ENCODE measurements around the gene ARL8B. TPM values are rescaled to one million over a fixed set of nuclear protein-coding genes. Genes with fewer than 3 reads are reported as not detected.

The ARL8B gene
- total RNA-seq, 1 experiment from 2014 or later, result 51.8 TPM

- CTCF ChIA-PET, result no interaction called here
- Histone ChIP-seq H3K4me3 (ENCODE audit: low read depth in 2 of 2, low read length in 2 of 2) (no peak overlapping the region), H3K27ac (ENCODE audit: low read length) (no peak overlapping the region), H3K4me1 (ENCODE audit: control insufficient read depth, insufficient read depth, low read length) (no peaks in the 10 kb centered on the region), H3K27me3 (ENCODE audit: control insufficient read depth, insufficient read depth, low read length) (no peaks in the 10 kb centered on the region), H3K36me3 (ENCODE audit: control insufficient read depth, insufficient read depth, low read length) (no peaks in the 10 kb centered on the region; the same call in 1 of the 2 replicates), H3K9me3 (ENCODE audit: control insufficient read depth, insufficient read depth, low read depth, low read length) (no peaks in the 10 kb centered on the region)
- TF ChIP-seq CTCF (IDR thresholded peaks at IDR 0.05), result no peak
- no peak for TF ChIP-seq TCF7L2 (IDR thresholded peaks at IDR 0.05; ENCODE audit: low read depth, low read length)
- no peak for TF ChIP-seq REST (IDR thresholded peaks at IDR 0.05; ENCODE audit: insufficient read depth in 1 of 2, low read depth in 2 of 2, low read length in 1 of 2)
- TF ChIP-seq SIN3A (IDR thresholded peaks at IDR 0.05; ENCODE audit: borderline replicate concordance, insufficient read depth, low read depth, low read length), result no peak
- TF ChIP-seq POLR2AphosphoS5 (IDR thresholded peaks at IDR 0.05; ENCODE audit: low read depth, low read length), result no peak
- no peak for DNase-seq (ENCODE audit: low read depth, low spot score)
- BruUV-seq (replicated peaks), result no TSS peak
- POLR2A ChIA-PET, result no interaction called here
- in situ Hi-C loops (cut with HindIII; ENCODE audit: low pct_unique_long_range_greater_than_20kb, low sequenced_read_pairs) (no loop called here), intact Hi-C loops (cut with micrococcal nuclease; ENCODE audit: unreplicated experiment) (no loop called here)
- ATAC-seq, result no peak
Observed at GRCh38 chr3:5219216-5219615, 97.1 kb downstream of the ARL8B start.

- H3K4me1 ChIP-seq (ENCODE audit: control insufficient read depth, insufficient read depth, low read length), result no peaks in the 10 kb centered on the region
- in situ Hi-C loops (cut with HindIII; ENCODE audit: low pct_unique_long_range_greater_than_20kb, low sequenced_read_pairs), result no loop called here
- intact Hi-C loops (cut with micrococcal nuclease; ENCODE audit: unreplicated experiment), result no loop called here
- TF ChIP-seq CTCF (IDR thresholded peaks at IDR 0.05), result no peak
- no peak for TF ChIP-seq SIN3A (IDR thresholded peaks at IDR 0.05; ENCODE audit: borderline replicate concordance, insufficient read depth, low read depth, low read length)
- no peak for TF ChIP-seq REST (IDR thresholded peaks at IDR 0.05; ENCODE audit: insufficient read depth in 1 of 2, low read depth in 2 of 2, low read length in 1 of 2)
- no peaks in the 10 kb centered on the region for H3K27me3 ChIP-seq (ENCODE audit: control insufficient read depth, insufficient read depth, low read length)
- CTCF ChIA-PET, result no interaction called here
- no TSS peak for BruUV-seq (replicated peaks)
- ATAC-seq, result no peak
- H3K27ac ChIP-seq (ENCODE audit: low read length), result no peak overlapping the region
- H3K4me3 ChIP-seq (ENCODE audit: low read depth in 2 of 2, low read length in 2 of 2), result no peak overlapping the region
- no peak for DNase-seq (ENCODE audit: low read depth, low spot score)
- POLR2A ChIA-PET, result no interaction called here
- no peaks in the 10 kb centered on the region; the same call in 1 of the 2 replicates for H3K36me3 ChIP-seq (ENCODE audit: control insufficient read depth, insufficient read depth, low read length)
- no peaks in the 10 kb centered on the region for H3K9me3 ChIP-seq (ENCODE audit: control insufficient read depth, insufficient read depth, low read depth, low read length)
Observed at GRCh38 chr3:5220193-5220592, 98.1 kb downstream of the ARL8B start.
